Measurements from ENCODE around the gene AXIN1.

AXIN1 gene

DNA sequence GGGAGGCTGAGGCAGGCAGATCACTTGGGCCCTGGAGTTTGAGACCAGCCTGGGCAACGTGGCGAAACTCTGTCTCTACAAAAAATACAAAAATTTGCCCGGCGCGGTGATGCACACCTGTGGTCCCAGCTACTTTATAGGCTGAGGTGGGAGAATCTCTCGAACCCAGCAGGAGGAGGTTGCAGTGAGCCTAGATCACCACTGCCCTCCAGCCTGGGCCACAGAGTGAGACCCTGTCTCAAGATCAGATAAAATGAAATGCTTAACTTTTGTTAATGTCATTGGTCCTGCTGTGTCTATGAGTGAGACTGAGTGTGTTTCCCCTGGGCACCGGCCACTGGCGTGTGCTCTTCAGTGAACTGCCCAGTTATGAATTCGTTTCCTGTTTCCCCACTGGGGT, 107.4 kb downstream of the AXIN1 start:
- Mint-ChIP-seq H3K4me1 (ENCODE audit: low read depth) (no peaks in the 10 kb centered on the region), H3K9me3 (no peaks in the 10 kb centered on the region), H3K27me3 (ENCODE audit: low read depth) (peaks cover 5% of the 10 kb centered on the region), H3K4me3 (no peak overlapping the region), H3K27ac (no peak overlapping the region), H3K36me3 (ENCODE audit: low read depth) (no peaks in the 10 kb centered on the region)

DNA sequence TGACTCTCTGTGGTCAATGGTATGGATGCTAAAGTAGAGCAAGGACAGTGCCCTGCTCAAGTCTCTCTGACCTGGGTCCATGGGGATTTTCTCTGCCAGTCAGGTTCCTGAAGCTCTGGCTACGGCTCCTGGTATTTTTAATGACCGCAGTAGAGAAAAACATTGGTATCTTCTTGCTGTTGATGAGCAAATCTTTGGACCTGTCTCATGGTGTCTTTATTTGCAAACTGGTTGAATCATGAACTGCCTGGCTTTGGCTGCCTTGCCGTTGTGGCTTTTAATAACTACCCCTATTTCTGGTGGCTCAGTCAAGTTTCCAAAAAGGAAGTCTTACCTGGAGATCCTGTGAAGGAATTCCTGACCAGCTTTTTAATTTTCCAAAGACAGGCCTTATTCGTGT, 109.2 kb downstream of the AXIN1 start:
- no peaks in the 10 kb centered on the region for H3K36me3 Mint-ChIP-seq (ENCODE audit: low read depth)
- no peaks in the 10 kb centered on the region for H3K9me3 Mint-ChIP-seq
- peaks cover 5% of the 10 kb centered on the region for H3K27me3 Mint-ChIP-seq (ENCODE audit: low read depth)
- no peaks in the 10 kb centered on the region for H3K4me1 Mint-ChIP-seq (ENCODE audit: low read depth)
- no peak overlapping the region for H3K4me3 Mint-ChIP-seq
- H3K27ac Mint-ChIP-seq, result no peak overlapping the region

DNA sequence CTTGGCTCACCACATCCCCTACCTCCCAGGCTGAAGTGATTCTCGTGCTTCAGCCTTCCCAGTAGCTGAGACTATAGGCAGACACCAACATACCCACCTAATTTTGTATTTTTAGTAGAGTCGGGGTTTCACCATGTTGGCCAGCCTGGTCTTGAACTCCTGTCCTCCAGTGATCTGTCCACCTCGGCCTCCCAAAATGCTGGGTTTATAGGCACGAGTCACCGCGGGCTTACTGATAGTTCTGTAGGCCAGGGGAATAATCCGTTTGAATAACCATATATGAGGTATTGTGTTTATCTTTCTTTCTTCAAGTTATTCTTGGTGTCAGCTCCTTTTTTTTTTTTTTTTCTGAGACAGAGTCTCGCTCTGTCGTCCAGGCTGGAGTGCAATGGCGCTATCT, 110.2 kb downstream of the AXIN1 start:
- no peaks in the 10 kb centered on the region for H3K36me3 Mint-ChIP-seq (ENCODE audit: low read depth)

DNA sequence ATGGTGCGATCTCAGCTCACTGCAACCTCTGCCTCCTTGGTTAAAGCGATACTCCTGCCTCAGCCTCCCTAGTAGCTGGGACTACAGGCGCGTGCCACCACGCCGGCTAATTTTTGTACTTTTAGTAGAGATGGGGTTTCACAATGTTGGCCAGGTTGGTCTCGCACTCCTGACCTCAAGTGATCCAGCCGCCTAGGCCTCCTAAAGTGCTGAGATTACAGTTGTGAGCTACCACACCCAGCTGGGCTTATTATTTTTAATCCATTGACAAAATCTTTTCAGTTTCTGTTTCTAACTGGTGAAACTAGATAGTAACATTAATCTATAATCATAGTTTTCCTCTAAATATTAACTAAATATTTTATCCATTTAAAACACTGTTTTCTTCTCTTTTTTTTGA, 112.0 kb downstream of the AXIN1 start:
- Mint-ChIP-seq H3K4me1 (ENCODE audit: low read depth) (peaks cover 3% of the 10 kb centered on the region), H3K4me3 (no peak overlapping the region), H3K27ac (no peak overlapping the region), H3K9me3 (no peaks in the 10 kb centered on the region), H3K36me3 (ENCODE audit: low read depth) (peaks cover 3% of the 10 kb centered on the region), H3K27me3 (ENCODE audit: low read depth) (peaks cover 11% of the 10 kb centered on the region)

More for the DNA sequence above, 110.2 kb downstream of the AXIN1 start:
- Mint-ChIP-seq H3K27me3 (ENCODE audit: low read depth) (peaks cover 8% of the 10 kb centered on the region), H3K4me3 (no peak overlapping the region), H3K4me1 (ENCODE audit: low read depth) (no peaks in the 10 kb centered on the region), H3K9me3 (no peaks in the 10 kb centered on the region), H3K27ac (no peak overlapping the region)

DNA sequence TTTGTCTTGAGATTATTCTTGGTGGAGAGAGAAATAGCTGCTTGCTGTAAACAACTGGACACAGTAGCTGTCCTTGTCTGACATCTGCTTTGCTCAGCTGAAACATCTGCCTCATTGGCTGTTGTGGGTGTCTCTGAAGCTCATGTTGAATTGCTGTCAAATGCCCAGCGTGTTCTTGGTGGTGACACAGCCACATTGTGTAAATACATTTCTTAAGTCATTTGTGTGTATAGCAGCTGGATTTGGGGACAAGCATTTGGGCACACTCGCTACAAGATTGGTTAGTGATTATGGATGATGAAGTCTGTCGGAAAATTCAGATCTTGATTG, 112.6 kb downstream of the AXIN1 start:
- Mint-ChIP-seq H3K27ac (no peak overlapping the region), H3K36me3 (ENCODE audit: low read depth) (peaks cover 4% of the 10 kb centered on the region), H3K4me3 (no peak overlapping the region), H3K9me3 (no peaks in the 10 kb centered on the region), H3K27me3 (ENCODE audit: low read depth) (peaks cover 8% of the 10 kb centered on the region), H3K4me1 (ENCODE audit: low read depth) (peaks cover 9% of the 10 kb centered on the region)

All from T-helper 1 cell treated with Interleukin-12 subunit alpha and Interleukin-12 subunit beta and Interleukin-4 antibody, amounts not matched to agents 30 μg/mL and 1 μg/mL, for 36 hours (primary cell).